ENCODE measurements around the gene TOLLIP.

GRCh38 chr11:1348796-1349326, 39.4 kb upstream of the TOLLIP start:
- TF ChIP-seq CTCF (IDR thresholded peaks at IDR 0.05; ENCODE audit: low read depth, low read length, poor library complexity, severe bottlenecking) (no peak), EZH2phosphoT487 (IDR thresholded peaks at IDR 0.05; ENCODE audit: borderline replicate concordance, low read length) (no peak)

All from DOHH2 (cell line).